Esophagus squamous epithelium (tissue), 5 donors: ENCODE data around the gene RPTOR. TPM values are rescaled to one million over a fixed set of nuclear protein-coding genes. Genes with fewer than 3 reads are reported as not detected.

Source experiments
- DNase-seq: peaks from one replicate; lab custom pipeline; 2025; lab: John Stamatoyannopoulos, UW
- H3K27ac ChIP-seq, 4 donors: fragments of 200-600 bp; sonication (generic); one replicate each; pipeline ENCODE4 v1.5.1; 2016 to 2019; ENCODE audit warnings: mild to moderate bottlenecking in 1 of 4
- H3K27me3 ChIP-seq, 4 donors: fragments of 200-600 bp; sonication (generic); 1 replicate in 3 of 4; 2 replicates in 1 of 4; pipeline versions ENCODE4 v1.5.1 to v1.6.0; 2017 to 2021; ENCODE audit warnings: antibody characterized with exemption in 1 of 4
- H3K36me3 ChIP-seq, 3 donors: fragments of 200-600 bp; sonication (generic); one replicate each; pipeline ENCODE4 v1.5.1; 2016 to 2019
- H3K4me1 ChIP-seq, 3 donors: fragments of 200-600 bp; sonication (generic); one replicate each; pipeline ENCODE4 v1.5.1; 2017 to 2019
- H3K4me3 ChIP-seq, 4 donors: fragments of 200-600 bp; sonication (generic); 1 replicate in 3 of 4; 2 replicates in 1 of 4; pipeline ENCODE4 v1.5.1; 2016 to 2019; ENCODE audit warnings: mild to moderate bottlenecking in 2 of 4, moderate library complexity in 1 of 4
- H3K9me3 ChIP-seq, 3 donors: fragments of 200-600 bp; sonication (generic); one replicate each; pipeline ENCODE4 v1.5.1; 2016 to 2019
- POLR2A ChIP-seq, 4 donors: fragments of 450-650 bp; IDR thresholded peaks; one replicate each; pipeline ENCODE4 v1.6.1; 2017; ENCODE audit warnings: antibody characterized with exemption in 4 of 4, mild to moderate bottlenecking in 4 of 4, moderate library complexity in 3 of 4
- WGBS, 2 donors: methylation state at CpG; one replicate each; pipeline ENCODE4 v1.1.5; 2018; 5-methylcytosine and 5-hydroxymethylcytosine counted together
- intact Hi-C: fragments of 100-400 bp; cut with DNase I; formaldehyde crosslinking; loops from one replicate; pipeline ENCODE4 v1.15.0; 2022
- total RNA-seq, 4 donors: library from RNA; depleted of rRNA; stranded (reverse); fragments of >200 nt; gene quantifications; one replicate each; pipeline ENCODE4 v1.1.0, GENCODE V29; 2016
- TF ChIP-seq, protein P1 (sequence below), 6 experiments: fragments of 450-650 bp in 4 of 6; fragments of 200-600 bp in 2 of 6; sonication (generic) in 2 of 6; IDR thresholded peaks; one replicate each; pipeline ENCODE4 v1.5.1; 2016 to 2019; ENCODE audit warnings: antibody characterized with exemption in 6 of 6, mild to moderate bottlenecking in 4 of 6, moderate library complexity in 4 of 6
- donor health status: DM: yes; HTN: yes; CAD: no.

RPTOR gene
- total RNA-seq, 4 donors from 2014 or later = 11.7 to 27.8 (median 22.8) TPM

DNA sequence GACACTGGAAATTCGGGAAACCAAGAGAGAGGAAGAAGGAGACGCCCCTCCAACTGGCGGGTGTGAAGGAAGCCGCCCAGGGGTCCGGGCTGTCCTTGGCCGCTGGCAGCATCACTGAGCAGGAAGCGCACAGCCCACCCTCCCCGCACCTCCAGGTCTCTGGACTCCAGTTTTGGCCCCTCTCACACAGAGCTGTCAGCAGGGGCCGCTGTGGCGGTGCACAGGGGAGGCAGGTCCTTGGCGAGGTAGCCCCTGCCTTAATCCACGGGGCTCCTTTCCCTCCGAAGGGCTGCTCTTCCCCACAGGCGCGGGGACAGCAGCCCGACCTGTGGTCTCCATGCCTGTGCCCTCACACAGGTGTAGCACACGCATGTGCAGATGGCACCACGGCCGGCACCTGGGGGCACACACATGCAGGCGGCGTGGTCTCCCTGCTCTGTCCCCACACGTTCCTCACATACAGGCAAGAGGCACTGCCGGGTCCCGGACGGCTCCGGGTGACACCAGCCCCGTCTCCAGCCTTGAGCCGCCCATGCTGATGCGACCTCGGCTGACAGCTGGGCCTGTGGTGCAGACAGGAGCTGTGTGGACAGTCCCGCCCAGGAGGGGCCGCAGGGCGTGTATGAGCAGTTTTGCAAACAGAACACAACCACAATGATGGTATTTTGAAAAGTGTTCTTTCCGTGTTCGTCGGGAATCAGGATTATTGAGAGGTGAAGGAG lies 420.4 kb downstream of the RPTOR start:
- 86% methylated on average over 13 of the region's 36 CpGs; no CpG with 5 or more reads in 1 of the 2 donors for WGBS, 2 donors
- H3K27me3 ChIP-seq = peaks cover 0 to 19% (median 0%) of the 10 kb centered on the region in 4 donors
- intact Hi-C loops = no loop called here

DNA sequence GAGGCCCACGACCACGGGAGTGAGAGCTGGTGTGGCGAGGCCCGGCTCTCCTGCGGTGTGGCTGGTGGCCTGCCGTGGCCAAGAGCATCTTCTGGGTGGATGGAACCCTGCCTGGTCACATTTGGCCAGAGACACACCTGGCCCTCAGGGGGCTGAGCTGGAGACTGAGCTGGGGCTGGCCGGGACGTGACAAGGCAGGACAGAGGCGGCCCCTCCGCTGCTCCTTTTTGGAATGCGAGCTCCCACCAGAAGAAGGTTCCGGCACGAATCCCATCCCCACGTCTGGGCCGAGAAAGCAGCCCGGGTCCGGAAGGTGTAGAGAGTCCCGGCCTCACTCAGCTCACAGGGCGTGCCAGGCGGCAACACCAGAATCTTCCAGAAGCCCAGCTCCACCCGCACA lies 421.0 kb downstream of the RPTOR start:
- DNase-seq = no peak
- H3K27ac ChIP-seq = no peak overlapping the region
- peaks cover 4 to 53% (median 26%) of the 10 kb centered on the region in 3 donors for H3K4me1 ChIP-seq
- 96 to 100% methylated on average over 6 to 14 of the region's 21 CpGs for WGBS, 2 donors
- no peaks in the 10 kb centered on the region for H3K9me3 ChIP-seq
- TF ChIP-seq, protein P1, sequence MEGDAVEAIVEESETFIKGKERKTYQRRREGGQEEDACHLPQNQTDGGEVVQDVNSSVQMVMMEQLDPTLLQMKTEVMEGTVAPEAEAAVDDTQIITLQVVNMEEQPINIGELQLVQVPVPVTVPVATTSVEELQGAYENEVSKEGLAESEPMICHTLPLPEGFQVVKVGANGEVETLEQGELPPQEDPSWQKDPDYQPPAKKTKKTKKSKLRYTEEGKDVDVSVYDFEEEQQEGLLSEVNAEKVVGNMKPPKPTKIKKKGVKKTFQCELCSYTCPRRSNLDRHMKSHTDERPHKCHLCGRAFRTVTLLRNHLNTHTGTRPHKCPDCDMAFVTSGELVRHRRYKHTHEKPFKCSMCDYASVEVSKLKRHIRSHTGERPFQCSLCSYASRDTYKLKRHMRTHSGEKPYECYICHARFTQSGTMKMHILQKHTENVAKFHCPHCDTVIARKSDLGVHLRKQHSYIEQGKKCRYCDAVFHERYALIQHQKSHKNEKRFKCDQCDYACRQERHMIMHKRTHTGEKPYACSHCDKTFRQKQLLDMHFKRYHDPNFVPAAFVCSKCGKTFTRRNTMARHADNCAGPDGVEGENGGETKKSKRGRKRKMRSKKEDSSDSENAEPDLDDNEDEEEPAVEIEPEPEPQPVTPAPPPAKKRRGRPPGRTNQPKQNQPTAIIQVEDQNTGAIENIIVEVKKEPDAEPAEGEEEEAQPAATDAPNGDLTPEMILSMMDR (IDR thresholded peaks at IDR 0.05) = no peak
- no peak for TF ChIP-seq POLR2A (IDR thresholded peaks at IDR 0.05)
- H3K27me3 ChIP-seq = peaks cover 0 to 25% (median 0%) of the 10 kb centered on the region in 4 donors
- H3K4me3 ChIP-seq = no peak overlapping the region
- intact Hi-C loops = no loop called here
- peaks cover 0 to 40% (median 4%) of the 10 kb centered on the region in 3 donors for H3K36me3 ChIP-seq

More for the DNA sequence above, 420.4 kb downstream of the RPTOR start:
- no peak overlapping the region for H3K4me3 ChIP-seq
- H3K36me3 ChIP-seq = peaks cover 0 to 43% (median 4%) of the 10 kb centered on the region in 3 donors
- H3K27ac ChIP-seq = no peak overlapping the region
- no peaks in the 10 kb centered on the region for H3K9me3 ChIP-seq
- no peak for TF ChIP-seq POLR2A (IDR thresholded peaks at IDR 0.05)
- TF ChIP-seq, protein P1 (IDR thresholded peaks at IDR 0.05) = no peak
- H3K4me1 ChIP-seq = peaks cover 4 to 53% (median 26%) of the 10 kb centered on the region in 3 donors
- no peak for DNase-seq

DNA sequence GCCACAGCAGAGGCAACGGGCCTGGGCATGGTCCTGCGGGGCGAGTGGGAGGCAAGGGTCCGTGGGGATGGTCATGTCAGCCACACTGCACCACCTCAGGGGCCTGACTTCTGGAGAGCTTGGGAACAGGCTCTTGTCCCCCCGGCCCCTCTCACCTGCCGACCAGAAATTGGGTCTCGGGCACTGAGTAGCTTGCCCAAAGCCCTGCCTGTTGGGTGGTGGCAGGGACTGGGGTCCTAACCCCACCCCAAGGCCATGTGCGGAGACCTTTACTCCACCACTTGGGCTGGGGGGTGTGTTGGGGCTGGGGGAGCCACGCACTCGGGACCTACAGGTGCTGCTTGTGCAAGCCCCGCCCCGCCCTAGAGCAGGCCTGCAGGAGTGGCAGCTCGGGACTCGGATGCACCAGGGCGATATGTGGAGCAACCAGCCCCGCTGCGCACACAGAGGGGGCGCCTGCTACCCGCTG lies 422.8 kb downstream of the RPTOR start:
- intact Hi-C loops = no loop called here
- H3K36me3 ChIP-seq = peaks cover 0 to 34% (median 4%) of the 10 kb centered on the region in 3 donors
- H3K4me3 ChIP-seq = no peak overlapping the region
- WGBS, 2 donors = 29 to 70% methylated on average over 4 to 5 of the region's 19 CpGs
- no peak for TF ChIP-seq POLR2A (IDR thresholded peaks at IDR 0.05)
- TF ChIP-seq, protein P1 (IDR thresholded peaks at IDR 0.05) = no peak
- H3K27me3 ChIP-seq = peaks cover 0 to 44% (median 3%) of the 10 kb centered on the region in 4 donors
- H3K27ac ChIP-seq = peak overlapping the region in 1 of 4 donors; percentile 74
- H3K9me3 ChIP-seq = no peaks in the 10 kb centered on the region
- no peak for DNase-seq
- peaks cover 4 to 40% (median 26%) of the 10 kb centered on the region in 3 donors for H3K4me1 ChIP-seq

DNA sequence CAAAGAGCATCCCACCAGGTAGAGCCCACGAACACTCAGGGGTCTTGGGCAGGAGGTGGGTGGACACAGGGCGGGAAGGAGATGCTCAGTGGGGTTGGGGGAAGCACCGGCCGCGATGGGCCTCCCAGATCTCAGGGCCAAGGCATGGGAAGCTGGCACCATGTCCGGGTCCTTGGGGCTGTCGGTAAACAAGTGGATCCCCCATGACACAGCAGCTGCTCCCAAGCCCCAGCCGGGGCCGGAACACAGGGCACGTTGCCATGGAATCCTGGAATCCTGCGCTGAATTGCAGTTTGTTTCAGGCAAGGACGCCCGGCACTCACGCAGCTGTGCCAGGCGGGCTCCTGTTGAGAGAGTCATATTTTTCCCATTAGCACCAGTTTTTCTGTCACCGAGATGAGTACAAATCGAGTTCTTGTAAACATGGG lies 424.0 kb downstream of the RPTOR start:
- Histone ChIP-seq H3K9me3 (no peaks in the 10 kb centered on the region), H3K4me3 (peak overlapping the region in 1 of 4 donors; percentile 18), H3K36me3 (peaks cover 0 to 27% (median 4%) of the 10 kb centered on the region in 3 donors), H3K4me1 (peaks cover 4 to 40% (median 26%) of the 10 kb centered on the region in 3 donors), H3K27me3 (peaks cover 0 to 48% (median 3%) of the 10 kb centered on the region in 4 donors), H3K27ac (peak overlapping the region in 3 of 4 donors; percentile 20 to 74 (median 70))
- DNase-seq = no peak
- intact Hi-C loops = no loop called here
- WGBS, 2 donors = 20 to 30% methylated on average over 1 to 2 of the region's 17 CpGs
- TF ChIP-seq, protein P1 (IDR thresholded peaks at IDR 0.05) = no peak
- TF ChIP-seq POLR2A (IDR thresholded peaks at IDR 0.05) = no peak
